ENCODE measurements around the gene FRAT1. TPM values are rescaled to one million over a fixed set of nuclear protein-coding genes. Genes with fewer than 3 reads are reported as not detected.

Gene FRAT1
- polyA plus RNA-seq, 1 of the 3 experiments (the other 2 are of a cell fraction) = 1.8 TPM

GRCh38 chr10:97367126-97367649, 48.1 kb downstream of the FRAT1 start:
- Histone ChIP-seq H3K9me2 (no peaks in the 10 kb centered on the region), H3K4me1 (ENCODE audit: control insufficient read depth in 1 of 2, insufficient read depth in 2 of 2, low read depth in 1 of 2, low read length in 1 of 2) (no peaks in the 10 kb centered on the region), H2AFZ (ENCODE audit: low read depth) (no peak overlapping the region), H3K4me2 (no peak overlapping the region), H3K27me3 (ENCODE audit: insufficient read depth) (no peaks in the 10 kb centered on the region), H3K9me3 (no peaks in the 10 kb centered on the region), H3K27ac (ENCODE audit: low read depth in 2 of 2, low read length in 1 of 2) (no peak overlapping the region), H3K4me3 (ENCODE audit: low read depth in 2 of 2, low read length in 1 of 2) (no peak overlapping the region), H4K20me1 (ENCODE audit: insufficient read depth) (no peaks in the 10 kb centered on the region), H3F3A (replicated peaks; ENCODE audit: insufficient read depth) (no peaks in the 10 kb centered on the region), H3K79me2 (ENCODE audit: insufficient read depth) (no peaks in the 10 kb centered on the region), H3K9ac (no peak overlapping the region), H3K36me3 (replicated peaks in 1 of 2; ENCODE audit: control insufficient read depth in 1 of 2, insufficient read depth in 2 of 2, low read length in 1 of 2) (peaks cover 7 to 78% of the 10 kb centered on the region in 2 experiments)
- CTCF ChIA-PET = interaction anchor here (0.9 kb wide), 1 partner anchor 8 kb away, joined by 3 read pairs; no protein-coding TSS in a partner anchor
- POLR2A ChIA-PET = no interaction called here
- WGBS (ENCODE audit: low lambda C conversion rate) = 100% methylated on average over 9 of the region's 12 CpGs
- TF ChIP-seq FOXJ3 (CRISPR knock-in tag; IDR thresholded peaks at IDR 0.05) = no peak
- no peak for TF ChIP-seq REST (IDR thresholded peaks at IDR 0.05; ENCODE audit: low read depth, low read length)
- no peak for TF ChIP-seq RFX5 (IDR thresholded peaks at IDR 0.05; ENCODE audit: low read length)
- TF ChIP-seq CTCF (IDR thresholded peaks at IDR 0.05) = no peak
- no peak for TF ChIP-seq NRF1 (IDR thresholded peaks at IDR 0.05; ENCODE audit: low read depth, low read length)
- no peak for TF ChIP-seq MXI1 (IDR thresholded peaks at IDR 0.05; ENCODE audit: low read depth, low read length)
- no peak for TF ChIP-seq SIN3A (IDR thresholded peaks at IDR 0.05; ENCODE audit: borderline replicate concordance, low read depth, low read length)
- no peak for TF ChIP-seq MAX (IDR thresholded peaks at IDR 0.05; ENCODE audit: low read depth)
- TF ChIP-seq YY1 (IDR thresholded peaks at IDR 0.05; ENCODE audit: low read depth) = no peak
- no peak for TF ChIP-seq GABPA (IDR thresholded peaks at IDR 0.05; ENCODE audit: low read depth)
- TF ChIP-seq EZH2phosphoT487 (IDR thresholded peaks at IDR 0.05; ENCODE audit: borderline replicate concordance, low read depth) = no peak
- no peak for TF ChIP-seq JUND (IDR thresholded peaks at IDR 0.05)
- TF ChIP-seq POLR2AphosphoS5 (IDR thresholded peaks at IDR 0.05; ENCODE audit: low read depth, low read length) = no peak
- no peak for TF ChIP-seq TAF1 (IDR thresholded peaks at IDR 0.05; ENCODE audit: borderline replicate concordance, low read depth, low read length)
- no peak for DNase-seq

Small RNA genes lying within 50 kb of the gene (small RNA-seq; reads per million reads assigned to genes)
- 0 reads per million in 7 experiments for gene RF00017

Other genes with a start within 250 kb of the FRAT1 start
- gene SLIT1, start 133.3 kb upstream of the FRAT1 start, polyA plus RNA-seq (2012; rRNA removed) = 0.02 and 0.05 TPM in 2 replicates
- gene ARHGAP19, start 26.6 kb upstream of the FRAT1 start, polyA plus RNA-seq (2012; rRNA removed) = 3.8 and 4.5 TPM in 2 replicates
- gene FRAT2, start 15.5 kb downstream of the FRAT1 start, polyA plus RNA-seq (2012; rRNA removed) = 2.3 and 2.4 TPM in 2 replicates
- 40.9 and 46.4 TPM in 2 replicates for gene RRP12, start 82.1 kb downstream of the FRAT1 start, polyA plus RNA-seq (2012; rRNA removed)
- 398 and 419 TPM in 2 replicates for gene PGAM1, start 106.9 kb downstream of the FRAT1 start, polyA plus RNA-seq (2012; rRNA removed)
- 49.0 and 50.0 TPM in 2 replicates for gene EXOSC1, start 126.7 kb downstream of the FRAT1 start, polyA plus RNA-seq (2012; rRNA removed)
- gene ZDHHC16, start 126.9 kb downstream of the FRAT1 start, polyA plus RNA-seq (2012; rRNA removed) = 71.5 and 84.2 TPM in 2 replicates
- gene MMS19, start 179.2 kb downstream of the FRAT1 start, polyA plus RNA-seq (2012; rRNA removed) = 56.9 and 83.9 TPM in 2 replicates
- gene UBTD1, start 179.7 kb downstream of the FRAT1 start, polyA plus RNA-seq (2012; rRNA removed) = 37.9 and 38.8 TPM in 2 replicates

Measured in SK-N-SH (cell line).